Right lobe of liver (tissue), 6 donors: ENCODE measurements around the gene DIDO1. TPM values are rescaled to one million over a fixed set of nuclear protein-coding genes. Genes with fewer than 3 reads are reported as not detected.
"Not testable (repeated sequence)": the region's sequence is repeated elsewhere in the genome, so short reads cannot be mapped to it uniquely, and the experiment has no call there.

ENCODE experiments used
- ATAC-seq, 4 donors: fragments of 200-7000 bp; cut with Tn5 transposase; one replicate each; pipeline ENCODE4 v1.9.1; 2020; ENCODE audit warnings: mild to moderate bottlenecking in 4 of 4, moderate library complexity in 4 of 4
- DNase-seq, 3 donors: peaks; one replicate each; pipeline ENCODE4 v3.0.0-alpha.2; 2020
- H3K27ac ChIP-seq, 3 donors: fragments of 200-600 bp; one replicate each; pipeline ENCODE4 v1.8.0; 2022
- H3K27me3 ChIP-seq, 2 donors: fragments of 200-600 bp; one replicate each; pipeline ENCODE4 v1.8.0; 2022
- H3K36me3 ChIP-seq, 4 donors: fragments of 200-600 bp; sonication (generic) in 1 of 4; one replicate each; pipeline versions ENCODE4 v1.5.1 to v1.8.0; 2017 to 2022; ENCODE audit warnings: control low read depth in 1 of 4
- H3K4me1 ChIP-seq, 4 donors: fragments of 200-600 bp; sonication (generic) in 1 of 4; one replicate each; pipeline versions ENCODE4 v1.5.1 to v1.8.0; 2017 to 2022; ENCODE audit warnings: control low read depth in 1 of 4
- H3K4me3 ChIP-seq, 3 donors: fragments of 200-600 bp; one replicate each; pipeline ENCODE4 v1.8.0; 2022
- H3K9me3 ChIP-seq, 4 donors: fragments of 200-600 bp; sonication (generic) in 1 of 4; one replicate each; pipeline versions ENCODE4 v1.5.1 to v1.8.0; 2017 to 2022; ENCODE audit warnings: control low read depth in 1 of 4
- POLR2A ChIP-seq: fragments of 450-650 bp; IDR thresholded peaks from one replicate; pipeline ENCODE4 v1.6.1; 2017; ENCODE audit warnings: antibody characterized with exemption, mild to moderate bottlenecking
- WGBS: methylation state at CpG from one replicate; pipeline ENCODE4 v1.1.6; 2018; ENCODE audit warnings: low coverage, low lambda C conversion rate; ENCODE audit not compliant: insufficient coverage; ENCODE audit errors: missing lambda C conversion rate; 5-methylcytosine and 5-hydroxymethylcytosine counted together
- intact Hi-C, 2 donors: fragments of 100-400 bp; cut with DNase I; formaldehyde crosslinking; loops; one replicate each; pipeline versions ENCODE4 v1.11.2 to v1.14.1; 2022
- total RNA-seq, 6 experiments: library from RNA; depleted of rRNA in 2 of 6; stranded (reverse); fragments of >200 nt in 2 of 6; fragmentation: NEBNext Ultra II Directional in 3 of 6; extraction: Animal tissue kit (Norgen Biotek cat#: 25700) in 3 of 6; gene quantifications; one replicate each; pipeline versions ENCODE4 v1.1.0 to v1.2.4, GENCODE V29; 2016 to 2023
- TF ChIP-seq, protein P1 (sequence below), 4 donors: fragments of 200-600 bp in 3 of 4; fragments of 450-650 bp in 1 of 4; IDR thresholded peaks; one replicate each; pipeline versions ENCODE4 v1.5.1 to v1.8.0; 2016 to 2022; ENCODE audit warnings: antibody characterized with exemption in 4 of 4, mild to moderate bottlenecking in 2 of 4
- donor health status: DM: no; HTN: yes; CAD: no.
- donor health status: DM: no; HTN: no; CAD: no.
- donor health status: DM: no; HTN: no; CAD: no.
- donor health status: DM: no; HTN: yes; CAD: no.
- donor health status: DM: no; HTN: yes; CAD: no.

Gene DIDO1
- total RNA-seq, 6 experiments from 2014 or later = 18.3 to 28.1 (median 21.1) TPM

DNA sequence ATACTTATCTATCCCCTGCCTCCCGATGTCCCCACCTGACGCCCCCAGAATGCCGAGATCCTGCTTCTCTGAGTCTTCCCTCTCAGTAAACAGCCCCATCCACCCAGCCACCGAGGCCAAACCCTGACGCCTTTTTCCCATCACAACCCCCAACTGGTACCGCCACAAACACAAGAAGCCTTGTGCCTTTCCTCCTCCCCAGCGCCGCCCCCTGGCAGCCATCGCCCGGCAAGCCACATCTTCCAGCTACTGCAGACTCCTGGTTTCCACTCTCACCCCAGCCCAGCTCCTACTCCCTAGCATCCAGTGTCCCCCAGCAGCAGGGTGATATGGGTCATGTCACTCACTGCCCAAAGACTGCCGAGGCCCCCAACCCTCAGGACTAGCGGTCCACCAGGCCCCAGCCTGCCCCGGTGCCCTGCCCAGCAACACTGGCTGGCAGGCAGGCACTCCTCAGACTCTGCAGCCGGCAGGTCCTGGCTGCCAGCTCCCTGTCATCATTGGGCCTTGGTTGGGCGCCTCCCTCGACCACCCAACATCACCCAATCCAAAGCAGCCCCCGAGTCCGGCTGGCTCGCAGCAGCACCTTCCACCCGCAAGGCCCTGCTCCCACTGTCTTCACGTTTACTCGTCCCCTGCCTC is 75.9 kb downstream of the DIDO1 start:
- Histone ChIP-seq H3K4me3 (no peak overlapping the region), H3K9me3 (no peaks in the 10 kb centered on the region), H3K36me3 (no peaks in the 10 kb centered on the region), H3K4me1 (no peaks in the 10 kb centered on the region), H3K27ac (no peak overlapping the region), H3K27me3 (no peaks in the 10 kb centered on the region)
- ATAC-seq (no peak), DNase-seq (no peak)
- intact Hi-C loops = no loop called here
- WGBS = 89% methylated on average over 18 of the region's 22 CpGs
- no peak for TF ChIP-seq POLR2A
- TF ChIP-seq, protein P1, sequence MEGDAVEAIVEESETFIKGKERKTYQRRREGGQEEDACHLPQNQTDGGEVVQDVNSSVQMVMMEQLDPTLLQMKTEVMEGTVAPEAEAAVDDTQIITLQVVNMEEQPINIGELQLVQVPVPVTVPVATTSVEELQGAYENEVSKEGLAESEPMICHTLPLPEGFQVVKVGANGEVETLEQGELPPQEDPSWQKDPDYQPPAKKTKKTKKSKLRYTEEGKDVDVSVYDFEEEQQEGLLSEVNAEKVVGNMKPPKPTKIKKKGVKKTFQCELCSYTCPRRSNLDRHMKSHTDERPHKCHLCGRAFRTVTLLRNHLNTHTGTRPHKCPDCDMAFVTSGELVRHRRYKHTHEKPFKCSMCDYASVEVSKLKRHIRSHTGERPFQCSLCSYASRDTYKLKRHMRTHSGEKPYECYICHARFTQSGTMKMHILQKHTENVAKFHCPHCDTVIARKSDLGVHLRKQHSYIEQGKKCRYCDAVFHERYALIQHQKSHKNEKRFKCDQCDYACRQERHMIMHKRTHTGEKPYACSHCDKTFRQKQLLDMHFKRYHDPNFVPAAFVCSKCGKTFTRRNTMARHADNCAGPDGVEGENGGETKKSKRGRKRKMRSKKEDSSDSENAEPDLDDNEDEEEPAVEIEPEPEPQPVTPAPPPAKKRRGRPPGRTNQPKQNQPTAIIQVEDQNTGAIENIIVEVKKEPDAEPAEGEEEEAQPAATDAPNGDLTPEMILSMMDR (IDR thresholded peaks at IDR 0.05) = no peak

DNA sequence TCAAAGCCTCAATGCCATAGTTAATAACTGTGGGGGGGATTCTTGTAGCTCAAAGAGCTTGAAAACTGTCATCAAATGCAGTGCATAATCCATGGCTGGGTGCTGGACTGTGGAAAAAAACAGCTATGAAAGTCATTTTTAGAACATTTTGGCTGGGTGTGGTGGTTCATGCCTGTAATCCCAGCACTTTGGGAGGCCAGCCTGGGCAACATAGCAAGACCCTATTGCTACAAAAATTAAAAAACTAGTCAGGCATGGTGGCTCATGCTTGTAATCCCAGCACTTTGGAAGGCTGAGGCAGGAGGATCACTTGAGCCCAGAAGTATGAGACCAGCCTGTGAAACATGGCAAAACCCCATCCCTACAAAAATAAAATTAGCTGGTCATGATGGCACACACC is 76.9 kb downstream of the DIDO1 start:
- no peaks in the 10 kb centered on the region for H3K9me3 ChIP-seq
- intact Hi-C loops = no loop called here
- H3K36me3 ChIP-seq = no peaks in the 10 kb centered on the region
- H3K4me1 ChIP-seq = no peaks in the 10 kb centered on the region
- H3K27ac ChIP-seq = no peak overlapping the region
- DNase-seq (no peak), ATAC-seq (no peak)
- TF ChIP-seq POLR2A = no peak
- TF ChIP-seq, protein P1 (IDR thresholded peaks at IDR 0.05) = no peak
- H3K27me3 ChIP-seq = no peaks in the 10 kb centered on the region
- no peak overlapping the region for H3K4me3 ChIP-seq

DNA sequence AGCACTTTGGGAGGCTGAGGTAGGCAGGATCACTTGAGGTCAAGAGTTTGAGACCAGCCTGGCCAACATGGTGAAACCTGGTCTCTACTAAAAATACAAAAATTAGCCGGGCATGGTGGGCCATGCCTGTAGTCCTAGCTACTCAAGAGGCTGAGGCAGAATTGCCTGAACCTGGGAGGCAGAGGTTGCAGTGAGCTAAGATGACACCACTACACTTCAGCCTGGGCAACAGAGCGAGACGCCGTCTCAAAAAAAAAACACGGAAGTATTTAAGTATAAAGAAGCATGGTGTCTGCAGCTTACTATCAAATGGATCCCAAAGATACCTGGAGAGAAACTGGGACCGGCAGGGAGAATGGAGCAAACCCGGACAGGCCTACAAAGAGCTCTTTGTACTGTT is 77.4 kb downstream of the DIDO1 start:
- H3K9me3 ChIP-seq, H3K4me1 ChIP-seq, ATAC-seq, H3K36me3 ChIP-seq, H3K27ac ChIP-seq, H3K4me3 ChIP-seq, H3K27me3 ChIP-seq, intact Hi-C loops, DNase-seq: not testable (repeated sequence)
- 96% methylated on average over 7 of the region's 7 CpGs for WGBS

DNA sequence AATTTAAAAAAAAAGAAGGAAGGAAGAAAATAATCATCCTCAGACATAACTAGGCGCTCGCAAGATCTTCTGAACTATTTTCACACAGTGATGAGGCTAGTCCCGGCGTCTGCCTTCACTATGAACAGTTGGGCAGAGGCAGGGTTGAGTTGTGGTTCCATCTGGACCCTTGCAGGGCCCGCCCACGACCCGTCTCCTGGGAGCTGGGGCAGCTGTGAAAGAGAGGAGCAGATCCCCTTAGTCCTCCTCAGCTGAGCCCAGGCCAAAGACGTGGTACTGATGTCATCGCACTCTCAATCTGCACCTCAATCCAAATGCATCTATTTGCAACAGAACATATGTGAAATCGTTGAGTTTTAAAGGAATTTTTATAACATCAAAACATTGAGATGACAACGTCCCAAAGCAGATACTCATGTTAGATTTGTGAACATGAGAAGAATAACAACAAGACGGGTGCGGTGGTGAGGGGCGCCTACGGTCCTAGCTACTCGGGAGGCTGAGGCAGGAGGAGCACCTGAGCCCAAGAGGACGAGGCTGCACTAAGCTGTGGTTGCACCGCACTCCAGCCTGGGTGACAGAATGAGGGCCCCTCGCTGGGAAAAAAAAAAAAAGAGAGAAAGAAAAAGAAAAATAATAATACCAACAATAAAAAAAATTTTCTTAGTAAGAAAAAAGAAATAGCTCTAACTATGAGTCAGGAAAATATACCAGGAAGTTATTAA is 80.0 kb downstream of the DIDO1 start:
- H3K36me3 ChIP-seq = no peaks in the 10 kb centered on the region
- DNase-seq (no peak), ATAC-seq (no peak)
- H3K4me3 ChIP-seq = no peak overlapping the region
- no peaks in the 10 kb centered on the region for H3K27me3 ChIP-seq
- H3K27ac ChIP-seq = no peak overlapping the region
- intact Hi-C loops = no loop called here
- no peaks in the 10 kb centered on the region for H3K4me1 ChIP-seq
- TF ChIP-seq, protein P1 (IDR thresholded peaks at IDR 0.05) = no peak
- no peak for TF ChIP-seq POLR2A
- no peaks in the 10 kb centered on the region for H3K9me3 ChIP-seq
- WGBS = 94% methylated on average over 19 of the region's 19 CpGs

DNA sequence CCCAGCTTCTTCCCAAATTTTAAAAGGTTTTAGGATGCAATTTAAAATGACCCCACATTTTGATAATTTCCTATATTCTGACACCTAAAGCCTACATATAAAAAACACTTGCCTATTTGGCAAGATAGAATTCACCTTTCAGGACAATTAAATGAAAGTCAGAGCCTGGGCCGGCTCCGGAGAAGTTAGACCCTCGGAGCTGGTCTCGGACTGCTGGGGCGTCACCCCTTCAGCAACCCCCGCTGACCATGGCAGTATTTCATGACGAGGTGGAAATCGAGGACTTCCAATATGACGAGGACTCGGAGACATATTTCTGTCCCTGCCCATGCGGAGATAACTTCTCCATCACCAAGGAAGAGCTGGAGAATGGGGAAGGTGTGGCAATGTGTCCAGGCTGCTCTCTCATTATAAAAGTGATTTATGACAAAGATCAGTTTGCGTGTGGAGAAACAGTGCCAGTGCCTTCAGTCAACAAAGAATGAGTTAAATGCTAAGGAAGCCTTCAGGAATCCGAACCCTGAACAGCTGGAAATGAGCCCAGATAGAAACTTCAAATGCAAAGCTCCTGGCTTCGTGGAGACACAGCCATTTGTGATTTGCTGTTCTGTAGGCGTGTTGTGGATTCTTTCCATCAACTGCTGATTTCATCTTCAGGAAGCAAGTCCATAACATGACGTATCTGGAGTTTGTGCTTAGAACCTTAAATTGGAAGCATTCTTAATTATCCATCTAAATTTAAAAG is 80.7 kb downstream of the DIDO1 start:
- H3K27ac ChIP-seq = no peak overlapping the region
- no peak for TF ChIP-seq POLR2A
- TF ChIP-seq, protein P1 (IDR thresholded peaks at IDR 0.05) = no peak
- H3K4me3 ChIP-seq = no peak overlapping the region
- DNase-seq (no peak), ATAC-seq (no peak)
- H3K27me3 ChIP-seq = no peaks in the 10 kb centered on the region
- intact Hi-C loops = no loop called here
- no peaks in the 10 kb centered on the region for H3K36me3 ChIP-seq
- no peaks in the 10 kb centered on the region for H3K9me3 ChIP-seq
- H3K4me1 ChIP-seq = no peaks in the 10 kb centered on the region
- WGBS = 90% methylated on average over 15 of the region's 16 CpGs
